ENCODE results near the gene SESN2.

DNA sequence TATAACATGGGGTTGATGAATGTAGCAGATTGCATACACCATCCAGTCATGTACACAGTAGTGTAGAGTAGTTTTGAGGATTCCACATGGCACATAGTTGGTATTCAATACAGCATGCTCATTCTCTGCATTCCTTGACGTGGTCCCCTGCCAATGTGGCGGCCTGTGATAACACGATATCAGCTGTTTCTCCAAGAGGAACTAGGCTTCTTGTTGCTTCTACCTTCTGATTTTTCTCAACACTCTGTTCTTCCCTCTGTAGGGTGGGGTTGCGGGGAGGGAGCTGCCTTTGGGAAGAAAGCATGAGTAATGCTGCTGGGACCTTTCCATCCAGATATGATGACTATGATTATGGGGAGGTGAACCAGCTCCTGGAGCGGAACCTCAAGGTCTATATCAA is 19.4 kb downstream of the SESN2 start:
- TF ChIP-seq, protein P1, sequence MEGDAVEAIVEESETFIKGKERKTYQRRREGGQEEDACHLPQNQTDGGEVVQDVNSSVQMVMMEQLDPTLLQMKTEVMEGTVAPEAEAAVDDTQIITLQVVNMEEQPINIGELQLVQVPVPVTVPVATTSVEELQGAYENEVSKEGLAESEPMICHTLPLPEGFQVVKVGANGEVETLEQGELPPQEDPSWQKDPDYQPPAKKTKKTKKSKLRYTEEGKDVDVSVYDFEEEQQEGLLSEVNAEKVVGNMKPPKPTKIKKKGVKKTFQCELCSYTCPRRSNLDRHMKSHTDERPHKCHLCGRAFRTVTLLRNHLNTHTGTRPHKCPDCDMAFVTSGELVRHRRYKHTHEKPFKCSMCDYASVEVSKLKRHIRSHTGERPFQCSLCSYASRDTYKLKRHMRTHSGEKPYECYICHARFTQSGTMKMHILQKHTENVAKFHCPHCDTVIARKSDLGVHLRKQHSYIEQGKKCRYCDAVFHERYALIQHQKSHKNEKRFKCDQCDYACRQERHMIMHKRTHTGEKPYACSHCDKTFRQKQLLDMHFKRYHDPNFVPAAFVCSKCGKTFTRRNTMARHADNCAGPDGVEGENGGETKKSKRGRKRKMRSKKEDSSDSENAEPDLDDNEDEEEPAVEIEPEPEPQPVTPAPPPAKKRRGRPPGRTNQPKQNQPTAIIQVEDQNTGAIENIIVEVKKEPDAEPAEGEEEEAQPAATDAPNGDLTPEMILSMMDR (IDR thresholded peaks at IDR 0.05; ENCODE audit: poor library complexity): no peak
- TF ChIP-seq EZH2phosphoT487 (IDR thresholded peaks at IDR 0.05; ENCODE audit: low read depth, severe bottlenecking, unreplicated experiment): no peak
- TF ChIP-seq EZH2 (IDR thresholded peaks at IDR 0.05; ENCODE audit: borderline replicate concordance): no peak
